ENCODE measurements around the gene AACS. TPM values are rescaled to one million over a fixed set of nuclear protein-coding genes. Genes with fewer than 3 reads are reported as not detected.

AACS gene
- total RNA-seq, 1 donor from 2014 or later = 34.6 TPM

DNA sequence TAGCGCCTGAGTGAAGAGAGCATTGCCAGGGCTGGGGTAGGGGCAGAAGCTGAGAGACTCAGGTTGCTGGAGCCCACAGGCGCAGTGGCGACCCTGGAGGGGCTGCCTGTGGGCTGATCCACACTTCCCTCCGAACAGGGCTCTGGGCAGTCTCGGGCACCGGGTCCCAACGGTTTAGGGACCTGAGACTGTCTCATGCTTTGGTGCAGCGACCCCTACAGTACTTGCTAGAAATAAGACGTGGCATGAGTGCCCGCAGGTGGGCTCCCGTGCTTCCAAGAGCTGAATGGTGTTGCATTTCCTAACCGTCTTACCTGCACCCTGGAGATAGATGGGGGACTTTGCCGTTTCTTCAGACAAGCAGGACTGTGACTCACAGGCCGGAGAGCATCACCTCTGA lies 57.4 kb downstream of the AACS start:
- Mint-ChIP-seq H3K9me3 (peaks cover 5% of the 10 kb centered on the region), H3K36me3 (peaks cover 65% of the 10 kb centered on the region), H3K4me3 (no peak overlapping the region), H3K4me1 (no peaks in the 10 kb centered on the region), H3K27ac (no peak overlapping the region), H3K27me3 (ENCODE audit: low read depth) (no peaks in the 10 kb centered on the region)
- TF ChIP-seq, protein P1, sequence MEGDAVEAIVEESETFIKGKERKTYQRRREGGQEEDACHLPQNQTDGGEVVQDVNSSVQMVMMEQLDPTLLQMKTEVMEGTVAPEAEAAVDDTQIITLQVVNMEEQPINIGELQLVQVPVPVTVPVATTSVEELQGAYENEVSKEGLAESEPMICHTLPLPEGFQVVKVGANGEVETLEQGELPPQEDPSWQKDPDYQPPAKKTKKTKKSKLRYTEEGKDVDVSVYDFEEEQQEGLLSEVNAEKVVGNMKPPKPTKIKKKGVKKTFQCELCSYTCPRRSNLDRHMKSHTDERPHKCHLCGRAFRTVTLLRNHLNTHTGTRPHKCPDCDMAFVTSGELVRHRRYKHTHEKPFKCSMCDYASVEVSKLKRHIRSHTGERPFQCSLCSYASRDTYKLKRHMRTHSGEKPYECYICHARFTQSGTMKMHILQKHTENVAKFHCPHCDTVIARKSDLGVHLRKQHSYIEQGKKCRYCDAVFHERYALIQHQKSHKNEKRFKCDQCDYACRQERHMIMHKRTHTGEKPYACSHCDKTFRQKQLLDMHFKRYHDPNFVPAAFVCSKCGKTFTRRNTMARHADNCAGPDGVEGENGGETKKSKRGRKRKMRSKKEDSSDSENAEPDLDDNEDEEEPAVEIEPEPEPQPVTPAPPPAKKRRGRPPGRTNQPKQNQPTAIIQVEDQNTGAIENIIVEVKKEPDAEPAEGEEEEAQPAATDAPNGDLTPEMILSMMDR (IDR thresholded peaks at IDR 0.05; ENCODE audit: unreplicated experiment) = no peak
- no peak for DNase-seq (ENCODE audit: low spot score in 2 of 2, unreplicated experiment in 2 of 2)

DNA sequence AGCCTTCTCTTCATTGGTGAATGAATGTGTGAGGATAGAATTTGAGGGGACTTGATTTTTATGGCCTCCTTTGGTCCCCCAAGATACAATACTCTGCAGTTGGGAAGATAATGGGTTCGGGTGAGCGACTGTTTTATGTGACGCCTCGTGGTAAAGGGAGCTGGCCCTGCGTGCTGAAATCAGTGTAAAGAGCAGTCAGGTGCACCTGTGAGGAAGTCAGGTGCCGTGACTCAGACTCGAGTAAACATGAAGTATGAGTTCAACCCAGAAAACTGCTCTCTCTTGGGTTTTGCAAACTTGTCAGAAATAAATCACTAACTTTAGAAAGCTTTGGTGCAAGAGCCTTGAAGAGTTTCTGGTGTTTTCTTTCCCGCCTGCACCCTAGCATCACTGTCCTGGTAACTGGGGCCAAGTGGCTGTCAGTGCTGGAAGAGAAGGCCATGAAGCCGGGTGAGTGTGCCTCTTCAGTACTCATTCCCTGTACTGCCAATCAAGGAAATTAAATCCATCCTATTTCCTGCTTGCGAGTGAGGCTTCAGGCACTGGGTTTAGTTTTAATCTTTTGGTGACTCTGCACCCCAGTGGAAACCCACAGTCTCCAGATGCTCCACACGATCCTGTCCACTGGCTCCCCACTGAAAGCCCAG lies 59.2 kb downstream of the AACS start:
- Mint-ChIP-seq H3K9me3 (peaks cover 2% of the 10 kb centered on the region), H3K27me3 (ENCODE audit: low read depth) (no peaks in the 10 kb centered on the region), H3K4me3 (no peak overlapping the region), H3K36me3 (peaks cover 53% of the 10 kb centered on the region), H3K27ac (no peak overlapping the region), H3K4me1 (no peaks in the 10 kb centered on the region)
- TF ChIP-seq, protein P1 (IDR thresholded peaks at IDR 0.05; ENCODE audit: unreplicated experiment) = no peak
- no peak for DNase-seq (ENCODE audit: low spot score in 2 of 2, unreplicated experiment in 2 of 2)

DNA sequence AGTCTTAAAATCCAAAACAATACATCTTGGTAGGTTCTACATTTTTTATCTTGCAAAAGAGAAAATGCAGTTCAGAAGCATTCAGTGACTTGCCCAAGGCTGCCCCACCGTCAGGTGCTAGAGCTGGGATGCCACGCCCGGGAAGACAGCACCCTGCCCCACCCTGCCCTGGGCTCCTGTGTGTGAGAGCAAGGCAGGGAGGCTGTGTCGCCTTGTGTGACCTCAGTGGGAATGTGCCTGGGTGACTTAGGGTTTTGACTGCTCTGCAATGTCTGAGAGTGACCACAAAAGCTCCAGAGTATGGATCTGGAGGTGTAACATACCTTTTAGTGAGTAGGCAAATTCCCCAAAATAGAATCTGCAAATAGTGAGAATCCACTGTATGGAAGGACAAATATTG lies 60.0 kb downstream of the AACS start:
- Mint-ChIP-seq H3K36me3 (peaks cover 51% of the 10 kb centered on the region), H3K9me3 (no peaks in the 10 kb centered on the region), H3K27ac (no peak overlapping the region)

DNA sequence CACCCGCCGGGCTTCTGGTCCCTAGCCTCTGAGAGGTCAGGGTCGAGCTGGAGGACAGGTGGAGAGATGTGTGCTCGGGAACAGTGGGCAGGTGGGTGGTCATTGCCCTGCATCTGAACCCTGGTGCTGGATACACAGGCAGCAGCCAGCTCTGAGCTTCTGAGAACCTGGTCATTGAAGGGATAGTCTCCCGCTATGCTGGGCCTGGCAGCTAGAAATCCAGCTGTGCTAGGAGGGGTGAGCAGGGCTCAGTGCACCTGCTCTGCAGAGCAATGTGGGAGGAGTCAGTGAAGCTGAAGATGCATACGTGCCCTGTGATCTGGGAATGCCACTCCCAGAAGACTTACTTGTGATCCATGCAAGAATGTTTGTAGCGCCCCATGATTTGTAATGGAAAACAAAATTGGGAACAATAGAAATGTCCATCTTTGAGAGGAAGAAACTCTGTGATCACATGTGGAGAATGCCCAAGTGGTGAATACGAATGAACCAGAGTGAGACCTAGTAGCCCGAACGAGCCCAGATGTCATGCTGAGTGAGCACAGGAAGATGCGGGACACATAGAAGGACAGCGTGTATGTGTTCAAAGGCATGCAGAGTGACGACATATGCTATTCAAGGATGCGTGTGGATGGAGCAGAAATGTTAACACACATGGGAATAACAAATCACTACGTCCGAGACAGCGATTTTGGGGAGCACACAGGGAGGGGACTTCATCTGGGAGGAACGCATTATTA lies 63.4 kb downstream of the AACS start:
- no peak overlapping the region for H3K27ac Mint-ChIP-seq
- no peak for DNase-seq (ENCODE audit: low spot score in 2 of 2, unreplicated experiment in 2 of 2)
- no peaks in the 10 kb centered on the region for H3K4me1 Mint-ChIP-seq
- TF ChIP-seq, protein P1 (IDR thresholded peaks at IDR 0.05; ENCODE audit: unreplicated experiment) = no peak
- no peak overlapping the region for H3K4me3 Mint-ChIP-seq
- H3K36me3 Mint-ChIP-seq = peaks cover 36% of the 10 kb centered on the region
- H3K9me3 Mint-ChIP-seq = no peaks in the 10 kb centered on the region
- H3K27me3 Mint-ChIP-seq (ENCODE audit: low read depth) = no peaks in the 10 kb centered on the region

More for the DNA sequence above, 60.0 kb downstream of the AACS start:
- no peak for DNase-seq (ENCODE audit: low spot score in 2 of 2, unreplicated experiment in 2 of 2)
- H3K4me1 Mint-ChIP-seq = no peaks in the 10 kb centered on the region
- no peaks in the 10 kb centered on the region for H3K27me3 Mint-ChIP-seq (ENCODE audit: low read depth)
- no peak overlapping the region for H3K4me3 Mint-ChIP-seq
- TF ChIP-seq, protein P1 (IDR thresholded peaks at IDR 0.05; ENCODE audit: unreplicated experiment) = no peak

DNA sequence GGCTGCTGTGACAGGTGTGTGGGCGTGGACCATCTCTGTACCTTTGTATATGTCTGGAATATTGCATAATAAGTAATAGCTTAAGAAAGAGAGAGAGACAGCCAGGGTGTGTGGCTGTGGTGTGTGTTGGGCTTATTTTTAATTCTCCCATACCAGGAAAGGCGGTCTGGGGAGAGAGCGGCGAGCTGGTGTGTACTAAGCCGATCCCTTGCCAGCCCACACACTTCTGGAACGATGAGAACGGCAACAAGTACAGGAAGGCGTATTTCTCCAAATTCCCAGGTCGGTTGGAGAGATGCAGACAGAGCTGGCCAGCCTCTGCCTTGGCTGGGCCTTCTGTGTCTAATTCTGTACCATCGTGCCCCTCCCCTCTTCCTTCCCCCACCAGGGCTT lies 63.9 kb downstream of the AACS start:
- TF ChIP-seq, protein P1 (IDR thresholded peaks at IDR 0.05; ENCODE audit: unreplicated experiment) = no peak
- Mint-ChIP-seq H3K4me3 (no peak overlapping the region), H3K4me1 (no peaks in the 10 kb centered on the region), H3K27me3 (ENCODE audit: low read depth) (no peaks in the 10 kb centered on the region), H3K36me3 (peaks cover 33% of the 10 kb centered on the region), H3K9me3 (no peaks in the 10 kb centered on the region), H3K27ac (no peak overlapping the region)
- DNase-seq (ENCODE audit: low spot score in 2 of 2, unreplicated experiment in 2 of 2) = no peak

Measured in mesothelial cell of epicardium (in vitro differentiated cells).